GM13977 (cell line): ENCODE data around the gene ARHGDIG.
A peak's percentile ranks its signal among the peaks of the same experiment; 100 is the strongest.

Source experiments
- DNase-seq: peaks from one replicate; pipeline ENCODE4 v3.0.0; 2012; ENCODE audit warnings: low spot score
- CTCF ChIP-seq: IDR thresholded peaks from 2 replicates; pipeline ENCODE4 v1.5.1; 2012; ENCODE audit warnings: mild to moderate bottlenecking, control low read depth; ENCODE audit not compliant: insufficient read depth; ENCODE audit errors: extremely low read depth, missing control alignments
- in situ Hi-C: fragments of 300-500 bp; cut with MboI; formaldehyde crosslinking; loops from one replicate; pipeline ENCODE4 v1.12.0; 2022; ENCODE audit warnings: low sequenced_read_pairs, low pct_unique_long_range_greater_than_20kb, mixed read lengths, inconsistent platforms; ENCODE audit not compliant: unreplicated experiment

ARHGDIG gene

GRCh38 chr16:275041-275641 is 5.2 kb upstream of the ARHGDIG start:
- in situ Hi-C loops, result no loop called here
- TF ChIP-seq CTCF, result no peak
- peak; percentile 64 for DNase-seq

GRCh38 chr16:275786-276232 is 4.6 kb upstream of the ARHGDIG start, which contains the start of gene RGS11:
Gene RGS11 (minus strand): TSS chr16:275944. CDS start chr16:275911, 33 bp downstream.
- DNase-seq, result no peak
- in situ Hi-C loops, result no loop called here
- no peak for TF ChIP-seq CTCF

- DNase-seq, result no peak
- no peak for TF ChIP-seq CTCF
- in situ Hi-C loops, result no loop called here
These were observed 3.8 kb upstream of the ARHGDIG start for GRCh38 chr16:276426-277077.

- TF ChIP-seq CTCF, result no peak
- in situ Hi-C loops, result no loop called here
- DNase-seq, result peak; percentile 77
These were observed 1.5 kb upstream of the ARHGDIG start for GRCh38 chr16:278863-279366.

GRCh38 chr16:279531-279930 is 860 bp upstream of the ARHGDIG start:
- no peak for DNase-seq
- TF ChIP-seq CTCF, result no peak
- in situ Hi-C loops, result no loop called here

- DNase-seq, result no peak
- in situ Hi-C loops, result no loop called here
- TF ChIP-seq CTCF, result no peak
These were observed 358 bp upstream of the ARHGDIG start for GRCh38 chr16:280005-280460.
